HepG2 (cell line): Measurements from ENCODE around the gene MYO10. TPM values are rescaled to one million over a fixed set of nuclear protein-coding genes. Genes with fewer than 3 reads are reported as not detected.
A peak's percentile ranks its signal among the peaks of the same experiment; 100 is the strongest.

Experiments
- AGO1 ChIP-seq: fragments of 200-400 bp; formaldehyde crosslinking; IDR thresholded peaks from 2 replicates; pipeline ENCODE4 v1.6.1; 2017; ENCODE audit warnings: mild to moderate bottlenecking, low read depth, low read length, moderate library complexity; ENCODE audit not compliant: poor library complexity, severe bottlenecking
- ARID2 ChIP-seq: sonication (generic); formaldehyde crosslinking; IDR thresholded peaks from 2 replicates; pipeline ENCODE4 v1.8.1; 2022; ENCODE audit warnings: mild to moderate bottlenecking, missing genetic modification reagents, borderline replicate concordance
- CENPBD1 ChIP-seq: sonication (generic); formaldehyde crosslinking; IDR thresholded peaks from 2 replicates; pipeline ENCODE4 v1.8.0; 2022; ENCODE audit warnings: missing genetic modification reagents, low read depth, mild to moderate bottlenecking, borderline replicate concordance
- CHD2 ChIP-seq: IDR thresholded peaks from 2 replicates; pipeline ENCODE4 v1.6.1; 2011; ENCODE audit warnings: low read depth, low read length, improper control_type of control experiment
- MATR3 ChIP-seq: sonication (generic); formaldehyde crosslinking; IDR thresholded peaks from 2 replicates; pipeline ENCODE4 v1.4.0; 2020; ENCODE audit warnings: missing genetic modification reagents
- MNT ChIP-seq: fragments of 450-650 bp; IDR thresholded peaks from 2 replicates; pipeline ENCODE4 v1.6.1; 2016
- MTF2 ChIP-seq: sonication (generic); formaldehyde crosslinking; IDR thresholded peaks from 2 replicates; pipeline ENCODE4 v1.5.0; 2020; ENCODE audit warnings: missing genetic modification reagents, borderline replicate concordance
- NFE2L2 ChIP-seq: fragments of 150-350 bp; IDR thresholded peaks from 2 replicates; pipeline ENCODE4 v1.6.1; 2014; ENCODE audit warnings: low read length
- PHB2 ChIP-seq: fragments of 450-650 bp; IDR thresholded peaks from 2 replicates; pipeline ENCODE4 v1.6.1; 2018; ENCODE audit not compliant: partially characterized antibody
- PHF20 ChIP-seq: sonication (generic); formaldehyde crosslinking; IDR thresholded peaks from 2 replicates; pipeline ENCODE4 v1.5.0; 2020; ENCODE audit warnings: mild to moderate bottlenecking, missing genetic modification reagents
- PLSCR1 ChIP-seq: sonication (generic); formaldehyde crosslinking; IDR thresholded peaks from 2 replicates; pipeline ENCODE4 v1.5.0; 2020; ENCODE audit warnings: missing genetic modification reagents, mild to moderate bottlenecking, borderline replicate concordance
- RELA ChIP-seq: sonication (generic); formaldehyde crosslinking; IDR thresholded peaks from 2 replicates; pipeline ENCODE4 v1.4.0; 2020; ENCODE audit warnings: missing genetic modification reagents
- ZNF552 ChIP-seq: sonication (generic); formaldehyde crosslinking; IDR thresholded peaks from 2 replicates; pipeline ENCODE4 v1.9.0; 2022; ENCODE audit warnings: missing genetic modification reagents, mild to moderate bottlenecking, borderline replicate concordance
- ZNF574 ChIP-seq: sonication (generic); formaldehyde crosslinking; IDR thresholded peaks from 2 replicates; pipeline ENCODE4 v1.4.0; 2020; ENCODE audit warnings: missing genetic modification reagents
- ZNF577 ChIP-seq: sonication (generic); formaldehyde crosslinking; IDR thresholded peaks from 2 replicates; pipeline ENCODE4 v1.4.0; 2020; ENCODE audit warnings: mild to moderate bottlenecking, low read depth, missing genetic modification reagents, borderline replicate concordance
- ZNF782 ChIP-seq: sonication (generic); formaldehyde crosslinking; IDR thresholded peaks from 2 replicates; pipeline ENCODE4 v1.4.0; 2020; ENCODE audit warnings: missing genetic modification reagents, mild to moderate bottlenecking, borderline replicate concordance
- polyA plus RNA-seq, 8 experiments: library from polyadenylated mRNA; depleted of rRNA in 3 of 8; stranded (reverse) in 7 of 8; unstranded in 1 of 8; fragments of >200 nt; fragmentation: Illumina TruSeq in 4 of 8; extraction: Trizol in 4 of 8; gene quantifications; 2 replicates each; pipeline versions ENCODE4 v1.2.1 to v1.2.3, GENCODE V29; 2011 to 2016; ENCODE audit warnings: low read depth in 4 of 8, missing spikeins in 1 of 8, mixed read lengths in 1 of 8; ENCODE audit not compliant: insufficient read depth in 1 of 8
- total RNA-seq, 5 experiments: library from RNA; depleted of rRNA; stranded (reverse); fragments of >200 nt; fragmentation: Illumina TruSeq; extraction: Trizol; gene quantifications; 2 replicates each; pipeline ENCODE4 v1.2.3, GENCODE V29; 2016; ENCODE audit warnings: low read depth in 1 of 5
- TF ChIP-seq, protein P1 (sequence below): sonication (generic); formaldehyde crosslinking; IDR thresholded peaks from 2 replicates; pipeline ENCODE4 v1.5.1; 2020; ENCODE audit warnings: missing genetic modification reagents, mild to moderate bottlenecking, borderline replicate concordance
- TF ChIP-seq, protein P2 (sequence below): sonication (generic); formaldehyde crosslinking; IDR thresholded peaks from 2 replicates; pipeline ENCODE4 v1.4.0; 2020; ENCODE audit warnings: missing genetic modification reagents, borderline replicate concordance

MYO10 gene
- total and polyA plus RNA-seq, 2 of the 13 experiments (the other 11 are each of a cell fraction or from before 2014, with no cell fraction given), result 4.5 to 14.0 TPM

- TF ChIP-seq, protein P1, sequence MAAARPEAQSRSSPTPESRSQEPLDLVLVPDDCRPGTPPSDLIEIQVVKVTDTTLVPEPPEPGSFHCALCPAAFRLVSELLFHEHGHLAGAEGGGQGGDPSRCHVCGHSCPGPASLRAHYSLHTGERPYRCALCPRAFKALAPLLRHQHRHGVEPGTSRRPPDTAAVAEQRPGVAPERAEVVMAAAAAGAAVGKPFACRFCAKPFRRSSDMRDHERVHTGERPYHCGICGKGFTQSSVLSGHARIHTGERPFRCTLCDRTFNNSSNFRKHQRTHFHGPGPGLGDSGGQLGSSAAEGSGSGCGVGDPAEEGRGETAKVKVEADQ (CRISPR knock-in tag), result no peak
- 0 out of 2 replicates have a peak, but pooled peaks have one; percentile 27 for TF ChIP-seq ZNF574
- TF ChIP-seq AGO1, result no peak
- no peak for TF ChIP-seq RELA (CRISPR knock-in tag)
- TF ChIP-seq NFE2L2, result no peak
- no peak for TF ChIP-seq MNT
- TF ChIP-seq PHB2, result no peak
- TF ChIP-seq ZNF577 (CRISPR knock-in tag), result no peak
- TF ChIP-seq PHF20 (CRISPR knock-in tag), result no peak
- no peak for TF ChIP-seq MTF2
- TF ChIP-seq CENPBD1, result no peak
- TF ChIP-seq ARID2 (CRISPR knock-in tag), result no peak
- no peak for TF ChIP-seq CHD2
- no peak for TF ChIP-seq ZNF552 (CRISPR knock-in tag)
- no peak for TF ChIP-seq ZNF782
- no peak for TF ChIP-seq PLSCR1 (CRISPR knock-in tag)
- TF ChIP-seq MATR3 (CRISPR knock-in tag), result no peak
- TF ChIP-seq, protein P2, sequence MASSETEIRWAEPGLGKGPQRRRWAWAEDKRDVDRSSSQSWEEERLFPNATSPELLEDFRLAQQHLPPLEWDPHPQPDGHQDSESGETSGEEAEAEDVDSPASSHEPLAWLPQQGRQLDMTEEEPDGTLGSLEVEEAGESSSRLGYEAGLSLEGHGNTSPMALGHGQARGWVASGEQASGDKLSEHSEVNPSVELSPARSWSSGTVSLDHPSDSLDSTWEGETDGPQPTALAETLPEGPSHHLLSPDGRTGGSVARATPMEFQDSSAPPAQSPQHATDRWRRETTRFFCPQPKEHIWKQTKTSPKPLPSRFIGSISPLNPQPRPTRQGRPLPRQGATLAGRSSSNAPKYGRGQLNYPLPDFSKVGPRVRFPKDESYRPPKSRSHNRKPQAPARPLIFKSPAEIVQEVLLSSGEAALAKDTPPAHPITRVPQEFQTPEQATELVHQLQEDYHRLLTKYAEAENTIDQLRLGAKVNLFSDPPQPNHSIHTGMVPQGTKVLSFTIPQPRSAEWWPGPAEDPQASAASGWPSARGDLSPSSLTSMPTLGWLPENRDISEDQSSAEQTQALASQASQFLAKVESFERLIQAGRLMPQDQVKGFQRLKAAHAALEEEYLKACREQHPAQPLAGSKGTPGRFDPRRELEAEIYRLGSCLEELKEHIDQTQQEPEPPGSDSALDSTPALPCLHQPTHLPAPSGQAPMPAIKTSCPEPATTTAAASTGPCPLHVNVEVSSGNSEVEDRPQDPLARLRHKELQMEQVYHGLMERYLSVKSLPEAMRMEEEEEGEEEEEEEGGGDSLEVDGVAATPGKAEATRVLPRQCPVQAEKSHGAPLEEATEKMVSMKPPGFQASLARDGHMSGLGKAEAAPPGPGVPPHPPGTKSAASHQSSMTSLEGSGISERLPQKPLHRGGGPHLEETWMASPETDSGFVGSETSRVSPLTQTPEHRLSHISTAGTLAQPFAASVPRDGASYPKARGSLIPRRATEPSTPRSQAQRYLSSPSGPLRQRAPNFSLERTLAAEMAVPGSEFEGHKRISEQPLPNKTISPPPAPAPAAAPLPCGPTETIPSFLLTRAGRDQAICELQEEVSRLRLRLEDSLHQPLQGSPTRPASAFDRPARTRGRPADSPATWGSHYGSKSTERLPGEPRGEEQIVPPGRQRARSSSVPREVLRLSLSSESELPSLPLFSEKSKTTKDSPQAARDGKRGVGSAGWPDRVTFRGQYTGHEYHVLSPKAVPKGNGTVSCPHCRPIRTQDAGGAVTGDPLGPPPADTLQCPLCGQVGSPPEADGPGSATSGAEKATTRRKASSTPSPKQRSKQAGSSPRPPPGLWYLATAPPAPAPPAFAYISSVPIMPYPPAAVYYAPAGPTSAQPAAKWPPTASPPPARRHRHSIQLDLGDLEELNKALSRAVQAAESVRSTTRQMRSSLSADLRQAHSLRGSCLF, result no peak
Measured at GRCh38 chr5:16757989-16758501, 178.0 kb downstream of the MYO10 start (continued).
